ENCODE measurements around the gene UTF1.

The UTF1 gene

GRCh38 chr10:133235932-133236331 is 5.9 kb downstream of the UTF1 start (continued):
- no peak for TF ChIP-seq GFI1B (tag by site-specific recombination; IDR thresholded peaks at IDR 0.05)
- no peak for TF ChIP-seq ZNF341 (tag by site-specific recombination; IDR thresholded peaks at IDR 0.05; ENCODE audit: low read depth)
- TF ChIP-seq ZNF585B (tag by site-specific recombination; IDR thresholded peaks at IDR 0.05), result no peak

- H3K27ac ChIP-seq (ENCODE audit: extremely low read depth, low read depth, low read length), result no peak overlapping the region
- TF ChIP-seq ZNF747 (tag by site-specific recombination; IDR thresholded peaks at IDR 0.05) (no peak), PRDM1 (tag by site-specific recombination; IDR thresholded peaks at IDR 0.05) (no peak), HOXA7 (CRISPR knock-in tag; IDR thresholded peaks at IDR 0.05; ENCODE audit: borderline replicate concordance) (no peak), ZNF37A (tag by site-specific recombination; IDR thresholded peaks at IDR 0.05) (no peak)
- TF ChIP-seq, protein P1, sequence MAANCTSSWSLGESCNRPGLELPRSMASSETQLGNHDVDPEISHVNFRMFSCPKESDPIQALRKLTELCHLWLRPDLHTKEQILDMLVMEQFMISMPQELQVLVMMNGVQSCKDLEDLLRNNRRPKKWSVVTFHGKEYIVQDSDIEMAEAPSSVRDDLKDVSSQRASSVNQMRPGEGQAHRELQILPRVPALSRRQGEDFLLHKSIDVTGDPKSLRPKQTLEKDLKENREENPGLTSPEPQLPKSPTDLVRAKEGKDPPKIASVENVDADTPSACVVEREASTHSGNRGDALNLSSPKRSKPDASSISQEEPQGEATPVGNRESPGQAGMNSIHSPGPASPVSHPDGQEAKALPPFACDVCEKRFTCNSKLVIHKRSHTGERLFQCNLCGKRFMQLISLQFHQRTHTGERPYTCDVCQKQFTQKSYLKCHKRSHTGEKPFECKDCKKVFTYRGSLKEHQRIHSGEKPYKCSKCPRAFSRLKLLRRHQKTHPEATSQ (tag by site-specific recombination; IDR thresholded peaks at IDR 0.05), result no peak
- TF ChIP-seq, protein P2, sequence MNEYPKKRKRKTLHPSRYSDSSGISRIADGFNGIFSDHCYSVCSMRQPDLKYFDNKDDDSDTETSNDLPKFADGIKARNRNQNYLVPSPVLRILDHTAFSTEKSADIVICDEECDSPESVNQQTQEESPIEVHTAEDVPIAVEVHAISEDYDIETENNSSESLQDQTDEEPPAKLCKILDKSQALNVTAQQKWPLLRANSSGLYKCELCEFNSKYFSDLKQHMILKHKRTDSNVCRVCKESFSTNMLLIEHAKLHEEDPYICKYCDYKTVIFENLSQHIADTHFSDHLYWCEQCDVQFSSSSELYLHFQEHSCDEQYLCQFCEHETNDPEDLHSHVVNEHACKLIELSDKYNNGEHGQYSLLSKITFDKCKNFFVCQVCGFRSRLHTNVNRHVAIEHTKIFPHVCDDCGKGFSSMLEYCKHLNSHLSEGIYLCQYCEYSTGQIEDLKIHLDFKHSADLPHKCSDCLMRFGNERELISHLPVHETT (tag by site-specific recombination; IDR thresholded peaks at IDR 0.05), result no peak
- no peak overlapping the region for H3K4me3 ChIP-seq (ENCODE audit: low read depth, low read length)
- no peaks in the 10 kb centered on the region for H3K4me1 ChIP-seq (ENCODE audit: control insufficient read depth, insufficient read depth, low read length)
- ChIA-PET POLR2A (no interaction called here), CTCF (no interaction called here)
- no peaks in the 10 kb centered on the region for H3K36me3 ChIP-seq (ENCODE audit: control insufficient read depth in 2 of 2, insufficient read depth in 1 of 2, low read length in 2 of 2)
- no peaks in the 10 kb centered on the region for H3K9me3 ChIP-seq (ENCODE audit: control insufficient read depth, insufficient read depth, low read depth, low read length)
Measured at GRCh38 chr10:133236401-133237240, 6.6 kb downstream of the UTF1 start.

DNA sequence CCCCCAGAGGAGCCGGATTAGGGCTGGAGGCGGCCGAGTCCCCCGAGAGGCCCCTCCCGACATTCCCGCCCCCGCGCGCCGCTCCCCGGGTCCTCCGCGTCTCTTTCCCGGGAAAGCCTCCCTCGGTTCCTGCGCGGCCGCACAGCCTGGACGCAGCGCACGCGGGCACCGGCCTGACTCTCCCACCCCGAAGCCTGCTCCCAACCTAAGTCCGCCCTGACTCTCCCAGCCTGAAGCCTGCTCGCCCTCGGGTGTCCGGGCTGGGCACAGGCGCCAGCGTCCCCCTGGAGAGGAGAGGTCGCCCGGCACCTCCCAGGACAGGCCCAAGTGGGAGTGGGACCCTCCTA is 7.2 kb downstream of the UTF1 start:
- POLR2A ChIA-PET, result no interaction called here

More for the DNA sequence above, 7.2 kb downstream of the UTF1 start:
- H3K9me3 ChIP-seq (ENCODE audit: control insufficient read depth, insufficient read depth, low read depth, low read length), result no peaks in the 10 kb centered on the region
- H3K4me1 ChIP-seq (ENCODE audit: control insufficient read depth, insufficient read depth, low read length), result no peaks in the 10 kb centered on the region
- CTCF ChIA-PET, result no interaction called here
- no peaks in the 10 kb centered on the region for H3K36me3 ChIP-seq (ENCODE audit: control insufficient read depth in 2 of 2, insufficient read depth in 1 of 2, low read length in 2 of 2)
- TF ChIP-seq ZNF626 (tag by site-specific recombination; IDR thresholded peaks at IDR 0.05) (no peak), ZNF621 (tag by site-specific recombination; IDR thresholded peaks at IDR 0.05) (no peak), ZNF404 (tag by site-specific recombination; IDR thresholded peaks at IDR 0.05) (no peak), ZNF548 (tag by site-specific recombination; IDR thresholded peaks at IDR 0.05) (no peak), ZNF398 (tag by site-specific recombination; IDR thresholded peaks at IDR 0.05) (no peak), OVOL3 (tag by site-specific recombination; IDR thresholded peaks at IDR 0.05) (no peak), KLF9 (tag by site-specific recombination; IDR thresholded peaks at IDR 0.05; ENCODE audit: low read depth) (no peak), ZBTB48 (tag by site-specific recombination; IDR thresholded peaks at IDR 0.05) (no peak), ZNF654 (tag by site-specific recombination; IDR thresholded peaks at IDR 0.05; ENCODE audit: low read depth) (no peak), ZNF114 (tag by site-specific recombination; IDR thresholded peaks at IDR 0.05) (no peak), ZNF513 (tag by site-specific recombination; IDR thresholded peaks at IDR 0.05) (no peak)
- TF ChIP-seq, protein P3, sequence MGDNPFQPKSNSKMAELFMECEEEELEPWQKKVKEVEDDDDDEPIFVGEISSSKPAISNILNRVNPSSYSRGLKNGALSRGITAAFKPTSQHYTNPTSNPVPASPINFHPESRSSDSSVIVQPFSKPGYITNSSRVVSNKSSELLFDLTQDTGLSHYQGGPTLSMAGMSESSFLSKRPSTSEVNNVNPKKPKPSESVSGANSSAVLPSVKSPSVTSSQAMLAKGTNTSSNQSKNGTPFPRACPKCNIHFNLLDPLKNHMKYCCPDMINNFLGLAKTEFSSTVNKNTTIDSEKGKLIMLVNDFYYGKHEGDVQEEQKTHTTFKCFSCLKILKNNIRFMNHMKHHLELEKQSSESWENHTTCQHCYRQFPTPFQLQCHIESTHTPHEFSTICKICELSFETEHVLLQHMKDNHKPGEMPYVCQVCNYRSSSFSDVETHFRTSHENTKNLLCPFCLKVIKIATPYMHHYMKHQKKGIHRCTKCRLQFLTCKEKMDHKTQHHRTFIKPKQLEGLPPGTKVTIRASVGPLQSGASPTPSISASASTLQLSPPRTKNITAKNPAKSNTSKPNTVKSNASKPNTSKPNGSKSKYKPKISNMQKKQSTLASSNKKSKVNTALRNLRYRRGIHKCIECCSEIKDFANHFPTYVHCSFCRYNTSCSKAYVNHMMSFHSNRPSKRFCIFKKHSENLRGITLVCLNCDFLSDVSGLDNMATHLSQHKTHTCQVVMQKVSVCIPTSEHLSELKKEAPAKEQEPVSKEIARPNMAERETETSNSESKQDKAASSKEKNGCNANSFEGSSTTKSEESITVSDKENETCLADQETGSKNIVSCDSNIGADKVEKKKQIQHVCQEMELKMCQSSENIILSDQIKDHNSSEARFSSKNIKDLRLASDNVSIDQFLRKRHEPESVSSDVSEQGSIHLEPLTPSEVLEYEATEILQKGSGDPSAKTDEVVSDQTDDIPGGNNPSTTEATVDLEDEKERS (tag by site-specific recombination; IDR thresholded peaks at IDR 0.05), result no peak
- H3K4me3 ChIP-seq (ENCODE audit: low read depth, low read length), result no peak overlapping the region
- no peak overlapping the region for H3K27ac ChIP-seq (ENCODE audit: extremely low read depth, low read depth, low read length)
